H1 (cell line): ENCODE results near the gene IL16. TPM values are rescaled to one million over a fixed set of nuclear protein-coding genes. Genes with fewer than 3 reads are reported as not detected.

Experiments used
- CTCF ChIA-PET: fragments of 300-600 bp; sonication (Branson Sonifier 250); formaldehyde crosslinking; loops from one replicate; lab custom pipeline; 2021; ENCODE audit not compliant: partially characterized antibody; lab: Charles Lee
- POLR2A ChIA-PET: fragments of 300-600 bp; sonication (Branson Sonifier 250); formaldehyde crosslinking; loops from one replicate; lab custom pipeline; 2021; ENCODE audit warnings: inconsistent platforms; ENCODE audit not compliant: partially characterized antibody; lab: Charles Lee
- DNase-seq, 2 experiments: peaks; one replicate each; pipeline versions ENCODE4 v3.0.0 to v3.0.0-alpha.2; 2010 to 2022; ENCODE audit warnings: low spot score in 2 of 2, low read depth in 1 of 2, mixed read lengths in 1 of 2
- FAIRE-seq: peaks from 2 replicates; lab custom pipeline; 2011; peaks lifted over from hg19 to GRCh38; lab: Jason Lieb, UNC
- H2AFZ ChIP-seq: 2 replicates; pipeline ENCODE4 v1.8.1; 2012; ENCODE audit warnings: low read length, inconsistent platforms
- H2AK5ac ChIP-seq: 2 replicates; pipeline ENCODE4 v1.6.1; 2013; ENCODE audit warnings: low read depth, low read length
- H2BK120ac ChIP-seq: replicated peaks from 2 replicates; pipeline ENCODE3; 2013; ENCODE audit warnings: low read depth, low read length, inconsistent platforms
- H2BK12ac ChIP-seq: 2 replicates; pipeline ENCODE4 v1.6.1; 2013; ENCODE audit warnings: low read depth, low read length
- H2BK15ac ChIP-seq: 2 replicates; pipeline ENCODE4 v1.6.1; 2013; ENCODE audit warnings: low read length
- H2BK20ac ChIP-seq: 2 replicates; pipeline ENCODE4 v1.6.1; 2013; ENCODE audit warnings: low read length
- H2BK5ac ChIP-seq: 2 replicates; pipeline ENCODE4 v1.6.1; 2013; ENCODE audit warnings: low read depth, low read length
- H3K14ac ChIP-seq: 2 replicates; pipeline ENCODE4 v1.6.1; 2013; ENCODE audit warnings: inconsistent platforms; ENCODE audit not compliant: insufficient read length
- H3K18ac ChIP-seq: 2 replicates; pipeline ENCODE4 v1.6.1; 2013; ENCODE audit warnings: low read length; ENCODE audit errors: extremely low read depth
- H3K23ac ChIP-seq: 2 replicates; pipeline ENCODE4 v1.6.1; 2013; ENCODE audit warnings: inconsistent platforms; ENCODE audit not compliant: insufficient read length
- H3K23me2 ChIP-seq: 2 replicates; pipeline ENCODE4 v1.6.1; 2013; ENCODE audit warnings: low read depth, low read length
- H3K27ac ChIP-seq: 2 replicates; pipeline ENCODE4 v1.6.1; 2011; ENCODE audit warnings: low read depth, low read length, inconsistent platforms
- H3K27me3 ChIP-seq, 4 experiments: replicated peaks in 1 of 4; 1 replicate in 1 of 4; 2 replicates in 3 of 4; pipeline versions ENCODE4 v1.6.1 to v1.8.1; 2011 to 2013; ENCODE audit warnings: low read length in 3 of 4, mild to moderate bottlenecking in 3 of 4, inconsistent platforms in 2 of 4, mixed read lengths in 2 of 4, moderate library complexity in 1 of 4; ENCODE audit not compliant: control insufficient read depth in 3 of 4, insufficient read depth in 3 of 4; ENCODE audit errors: extremely low read depth in 1 of 4
- H3K36me3 ChIP-seq, 4 experiments: 2 replicates each; pipeline versions ENCODE4 v1.6.1 to v1.8.1; 2011 to 2013; ENCODE audit warnings: mild to moderate bottlenecking in 4 of 4, low read length in 3 of 4, moderate library complexity in 2 of 4, control low read depth in 1 of 4, inconsistent platforms in 1 of 4; ENCODE audit not compliant: insufficient read depth in 4 of 4, control insufficient read depth in 2 of 4
- H3K4ac ChIP-seq: replicated peaks from 2 replicates; pipeline ENCODE3; 2013; ENCODE audit warnings: low read length, low read depth, mixed read lengths, inconsistent platforms; ENCODE audit not compliant: insufficient read length
- H3K4me1 ChIP-seq, 4 experiments: replicated peaks in 1 of 4; 1 replicate in 1 of 4; 2 replicates in 3 of 4; pipeline versions ENCODE4 v1.6.1 to v1.8.1; 2011 to 2013; ENCODE audit warnings: low read length in 3 of 4, inconsistent platforms in 2 of 4, mixed read lengths in 1 of 4; ENCODE audit not compliant: insufficient read depth in 4 of 4, control insufficient read depth in 3 of 4
- H3K4me2 ChIP-seq, 2 experiments: 2 replicates each; pipeline versions ENCODE4 v1.6.1 to v1.8.1; 2011 to 2013; ENCODE audit warnings: low read depth in 2 of 2, low read length in 2 of 2, control low read depth in 1 of 2, inconsistent platforms in 1 of 2, mild to moderate bottlenecking in 1 of 2; ENCODE audit not compliant: insufficient read depth in 1 of 2
- H3K4me3 ChIP-seq, 4 experiments: fragments of 200-600, 300-600 bp in 1 of 4; sonication (generic), shearing (Covaris generic), sonication (Bioruptor Twin) in 1 of 4; 2 replicates each; pipeline versions ENCODE4 v1.5.1 to v1.8.1; 2011 to 2016; ENCODE audit warnings: low read length in 4 of 4, low read depth in 3 of 4, control low read depth in 2 of 4, inconsistent platforms in 2 of 4, mild to moderate bottlenecking in 2 of 4, mixed read lengths in 1 of 4, moderate library complexity in 1 of 4; ENCODE audit not compliant: insufficient read depth in 2 of 4; ENCODE audit errors: extremely low read depth in 1 of 4
- H3K56ac ChIP-seq: replicated peaks from 2 replicates; pipeline ENCODE3; 2013; ENCODE audit warnings: low read depth, mild to moderate bottlenecking, mixed read lengths, low read length, inconsistent platforms; ENCODE audit not compliant: insufficient read length
- H3K79me1 ChIP-seq: 2 replicates; pipeline ENCODE4 v1.6.1; 2013; ENCODE audit warnings: low read depth, low read length, control low read depth
- H3K79me2 ChIP-seq, 2 experiments: 2 replicates each; pipeline versions ENCODE4 v1.6.1 to v1.8.1; 2012 to 2013; ENCODE audit warnings: low read length in 2 of 2, mild to moderate bottlenecking in 2 of 2, inconsistent platforms in 1 of 2; ENCODE audit not compliant: insufficient read depth in 2 of 2, control insufficient read depth in 1 of 2
- H3K9ac ChIP-seq, 4 experiments: replicated peaks in 1 of 4; 1 replicate in 1 of 4; 2 replicates in 3 of 4; pipeline versions ENCODE4 v1.6.1 to v1.8.1; 2011 to 2013; ENCODE audit warnings: low read depth in 3 of 4, low read length in 3 of 4, control low read depth in 2 of 4, mild to moderate bottlenecking in 2 of 4, moderate library complexity in 2 of 4, inconsistent platforms in 1 of 4; ENCODE audit errors: extremely low read depth in 1 of 4
- H3K9me3 ChIP-seq, 2 experiments: 2 replicates each; pipeline versions ENCODE4 v1.6.1 to v1.8.1; 2012 to 2013; ENCODE audit warnings: mild to moderate bottlenecking in 2 of 2, moderate library complexity in 2 of 2, control low read depth in 1 of 2, inconsistent platforms in 1 of 2, low read depth in 1 of 2, low read length in 1 of 2, mixed read lengths in 1 of 2; ENCODE audit not compliant: insufficient read depth in 2 of 2
- H4K20me1 ChIP-seq, 2 experiments: replicated peaks in 1 of 2; 2 replicates each; pipeline versions ENCODE3 to v1.8.1; 2011 to 2013; ENCODE audit warnings: inconsistent platforms in 2 of 2, low read length in 2 of 2, mild to moderate bottlenecking in 1 of 2; ENCODE audit not compliant: insufficient read depth in 2 of 2, control insufficient read depth in 1 of 2
- H4K5ac ChIP-seq: 2 replicates; pipeline ENCODE4 v1.6.1; 2013; ENCODE audit warnings: low read length, low read depth, mixed read lengths, inconsistent platforms; ENCODE audit not compliant: insufficient read length
- H4K8ac ChIP-seq: 2 replicates; pipeline ENCODE4 v1.8.0; 2013; ENCODE audit warnings: mild to moderate bottlenecking, moderate library complexity, low read length, inconsistent platforms; ENCODE audit not compliant: insufficient read depth; ENCODE audit errors: extremely low read depth
- H4K91ac ChIP-seq: replicated peaks from 2 replicates; pipeline ENCODE3; 2013; ENCODE audit warnings: low read length, mixed read lengths, inconsistent platforms; ENCODE audit not compliant: insufficient read length
- E2F6 ChIP-seq: IDR thresholded peaks from 2 replicates; pipeline ENCODE4 v1.6.1; 2012; ENCODE audit warnings: inconsistent platforms
- KDM1A ChIP-seq: fragments of 200-600, 300-600 bp; sonication (generic); IDR thresholded peaks from 2 replicates; pipeline ENCODE4 v1.7.1; 2016; ENCODE audit warnings: mild to moderate bottlenecking, low read length, borderline replicate concordance
- NRF1 ChIP-seq: IDR thresholded peaks from 2 replicates; pipeline ENCODE4 v1.6.1; 2011; ENCODE audit warnings: mild to moderate bottlenecking, low read depth, low read length, improper control_type of control experiment
- POLR2A ChIP-seq, 2 experiments: IDR thresholded peaks; 1 replicate in 1 of 2; 2 replicates in 1 of 2; pipeline ENCODE4 v1.6.1; 2011; ENCODE audit warnings: low read depth in 2 of 2, low read length in 2 of 2, mild to moderate bottlenecking in 2 of 2; ENCODE audit errors: control extremely low read depth in 1 of 2
- RAD21 ChIP-seq, 2 experiments: IDR thresholded peaks in 1 of 2; conservative IDR thresholded peaks in 1 of 2; 2 replicates each; pipeline ENCODE4 v1.6.1; 2011; ENCODE audit warnings: low read depth in 2 of 2, low read length in 2 of 2, improper control_type of control experiment in 1 of 2, inconsistent platforms in 1 of 2, mild to moderate bottlenecking in 1 of 2, moderate library complexity in 1 of 2
- SP4 ChIP-seq: IDR thresholded peaks from 2 replicates; pipeline ENCODE4 v1.6.1; 2012; ENCODE audit warnings: low read length, inconsistent platforms
- SUZ12 ChIP-seq: fragments of 200-600 bp; sonication (generic); IDR thresholded peaks from 2 replicates; pipeline ENCODE4 v1.6.1; 2012; ENCODE audit warnings: mild to moderate bottlenecking, inconsistent platforms, low read length, moderate library complexity, mixed read lengths
- WGBS, 2 experiments: shearing (Covaris generic) in 1 of 2; methylation state at CpG; one replicate each; pipeline versions ENCODE4 v1.1.6 to v1.1.7; 2013 to 2015; ENCODE audit warnings: low lambda C conversion rate in 2 of 2, mixed read lengths in 2 of 2, inconsistent platforms in 1 of 2, low coverage in 1 of 2, missing lambda C conversion rate in 1 of 2; ENCODE audit not compliant: insufficient replicate concordance in 2 of 2, insufficient coverage in 1 of 2, insufficient read length in 1 of 2; ENCODE audit errors: extremely low coverage in 1 of 2, missing lambda C conversion rate in 1 of 2; 5-methylcytosine and 5-hydroxymethylcytosine counted together
- polyA plus RNA-seq, 7 experiments: library from polyadenylated mRNA; depleted of rRNA in 3 of 7; stranded (reverse) in 5 of 7; unstranded in 2 of 7; fragments of >200 nt in 5 of 7; fragments of 200-250 nt in 2 of 7; gene quantifications; 1 replicate in 5 of 7; 2 replicates in 1 of 7; 4 replicates in 1 of 7; pipeline versions ENCODE4 v1.2.1 to v1.2.3, GENCODE V29; 2011 to 2013; ENCODE audit warnings: missing spikeins in 2 of 7, mixed read lengths in 2 of 7
- total RNA-seq: library from RNA; stranded (reverse); fragmentation: NEBNext Ultra II Directional; extraction: Animal tissue kit (Norgen Biotek cat#: 25700); gene quantifications from 2 replicates; pipeline ENCODE4 v1.2.1, GENCODE V29; 2021

The IL16 gene
- total and polyA plus RNA-seq, 2 of the 8 experiments (the other 6 are each of a cell fraction or from before 2014, with no cell fraction given): 0.03 to 0.09 TPM

- no peaks in the 10 kb centered on the region for H3K79me2 ChIP-seq
- H4K20me1 ChIP-seq: no peaks in the 10 kb centered on the region
- no peak overlapping the region for H2BK120ac ChIP-seq
- no peaks in the 10 kb centered on the region for H3K36me3 ChIP-seq
- no peaks in the 10 kb centered on the region for H3K9me3 ChIP-seq
- no peaks in the 10 kb centered on the region for H3K27me3 ChIP-seq
- H3K4me1 ChIP-seq: no peaks in the 10 kb centered on the region
- no peaks in the 10 kb centered on the region for H3K79me1 ChIP-seq
- H2BK20ac ChIP-seq: no peak overlapping the region
- H3K56ac ChIP-seq: no peak overlapping the region
- no peak overlapping the region for H4K5ac ChIP-seq
- H3K4ac ChIP-seq: no peak overlapping the region
- no peak overlapping the region for H3K9ac ChIP-seq
- no peak overlapping the region for H3K23ac ChIP-seq
- ChIA-PET POLR2A (no interaction called here), CTCF (interaction anchor here (0.7 to 12.0 kb wide), 9 partner anchors 11 to 475 kb away, joined by 3 to 84 read pairs (median 4); partner anchors contain the start of gene CEMIP)
- H3K23me2 ChIP-seq: no peaks in the 10 kb centered on the region
- no peak overlapping the region for H3K27ac ChIP-seq
- no peak overlapping the region for H2BK12ac ChIP-seq
- no peak overlapping the region for H3K18ac ChIP-seq
- no peak overlapping the region for H2BK15ac ChIP-seq
- no peak for TF ChIP-seq SP4
- TF ChIP-seq E2F6: no peak
- TF ChIP-seq RAD21 (IDR thresholded peaks at IDR 0.05 in 1 of 2, conservative IDR thresholded peaks at IDR 0.05 in 1 of 2; ENCODE audit: low read depth in 2 of 2, low read length in 2 of 2): no peak
- TF ChIP-seq POLR2A (IDR thresholded peaks at IDR 0.05; ENCODE audit: control extremely low read depth in 1 of 2, low read depth in 2 of 2, low read length in 2 of 2): no peak
- TF ChIP-seq SUZ12: no peak
- no peak for TF ChIP-seq NRF1
- no peak for TF ChIP-seq KDM1A
- H2BK5ac ChIP-seq: no peak overlapping the region
- H4K91ac ChIP-seq: no peak overlapping the region
- no peak overlapping the region for H4K8ac ChIP-seq
- H2AK5ac ChIP-seq: no peak overlapping the region
- H2AFZ ChIP-seq: no peak overlapping the region
- WGBS, 2 experiments: 70% methylated on average over 5 of the region's 5 CpGs; no CpG with 5 or more reads in 1 of the 2 experiments
- H3K14ac ChIP-seq: no peak overlapping the region
- DNase-seq (no peak), FAIRE-seq (no peak)
- H3K4me2 ChIP-seq: no peak overlapping the region
- H3K4me3 ChIP-seq: no peak overlapping the region
Observed at GRCh38 chr15:81254277-81254915, 57.7 kb downstream of the IL16 start.
